Nephron (organoid): Measurements from ENCODE around the gene NKX6-2.

Experiments used
- H3K27ac Mint-ChIP-seq, 3 experiments: 2 replicates each; pipeline ENCODE4 v1.8.0; 2020; ENCODE audit warnings: mixed read lengths in 3 of 3, mild to moderate bottlenecking in 2 of 3, moderate library complexity in 1 of 3
- H3K27me3 Mint-ChIP-seq: 2 replicates; pipeline ENCODE4 v1.8.0; 2021; ENCODE audit warnings: low read depth, mild to moderate bottlenecking, moderate library complexity, mixed read lengths
- H3K36me3 Mint-ChIP-seq: 2 replicates; pipeline ENCODE4 v1.8.0; 2020; ENCODE audit warnings: low read depth, mixed read lengths
- H3K4me1 Mint-ChIP-seq: 2 replicates; pipeline ENCODE4 v1.8.0; 2020; ENCODE audit warnings: mixed read lengths
- H3K4me3 Mint-ChIP-seq, 3 experiments: 2 replicates each; pipeline ENCODE4 v1.8.0; 2020; ENCODE audit warnings: mild to moderate bottlenecking in 3 of 3, mixed read lengths in 3 of 3, moderate library complexity in 2 of 3
- H3K9me3 Mint-ChIP-seq: 2 replicates; pipeline ENCODE4 v1.8.0; 2020; ENCODE audit warnings: mixed read lengths
- CTCF ChIP-seq, 3 experiments: fragments of 200-600 bp; sonication (generic); IDR thresholded peaks; one replicate each; pipeline ENCODE4 v1.5.0; 2021; ENCODE audit warnings: antibody characterized with exemption in 3 of 3; ENCODE audit not compliant: unreplicated experiment in 3 of 3

Gene NKX6-2

GRCh38 chr10:132746801-132747625 is 38.9 kb downstream of the NKX6-2 start:
- H3K27me3 Mint-ChIP-seq = peaks cover 19% of the 10 kb centered on the region
- H3K4me3 Mint-ChIP-seq = no peak overlapping the region
- H3K4me1 Mint-ChIP-seq = peaks cover 39% of the 10 kb centered on the region
- peak overlapping the region in 1 of 3 experiments; percentile 37 for H3K27ac Mint-ChIP-seq
- TF ChIP-seq CTCF (IDR thresholded peaks at IDR 0.05; ENCODE audit: unreplicated experiment in 3 of 3) = no peak
- no peaks in the 10 kb centered on the region for H3K9me3 Mint-ChIP-seq
- H3K36me3 Mint-ChIP-seq = no peaks in the 10 kb centered on the region

GRCh38 chr10:132746386-132746785 is 39.6 kb downstream of the NKX6-2 start:
- Mint-ChIP-seq H3K9me3 (no peaks in the 10 kb centered on the region), H3K4me1 (peaks cover 42% of the 10 kb centered on the region)
- TF ChIP-seq CTCF (IDR thresholded peaks at IDR 0.05; ENCODE audit: unreplicated experiment in 3 of 3) = no peak

DNA sequence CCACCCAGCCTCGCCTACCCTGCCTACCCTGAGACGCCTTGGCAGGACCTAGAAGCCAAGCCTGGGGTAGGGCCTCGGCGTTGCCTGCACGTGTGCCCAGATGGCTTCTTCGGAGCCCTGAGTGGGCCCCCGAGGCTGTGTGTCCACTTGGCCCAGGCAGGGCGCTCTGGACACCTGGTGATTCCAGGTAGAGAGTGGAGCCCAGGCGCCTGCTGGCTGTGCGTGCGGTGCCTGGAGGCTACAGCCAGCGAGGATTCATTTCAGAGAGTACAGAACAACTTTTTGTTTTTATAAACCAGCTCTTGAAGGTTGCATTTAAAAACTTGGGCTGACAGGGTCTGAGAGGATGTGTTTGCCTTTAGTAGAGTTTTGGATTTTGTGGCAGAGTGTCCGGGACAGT is 40.0 kb downstream of the NKX6-2 start:
- TF ChIP-seq CTCF (IDR thresholded peaks at IDR 0.05; ENCODE audit: unreplicated experiment in 3 of 3) = no peak
- no peaks in the 10 kb centered on the region for H3K36me3 Mint-ChIP-seq
- H3K27me3 Mint-ChIP-seq = peaks cover 25% of the 10 kb centered on the region
- H3K4me1 Mint-ChIP-seq = peaks cover 42% of the 10 kb centered on the region
- H3K27ac Mint-ChIP-seq = peak overlapping the region in 1 of 3 experiments; percentile 37
- H3K9me3 Mint-ChIP-seq = no peaks in the 10 kb centered on the region
- H3K4me3 Mint-ChIP-seq = no peak overlapping the region

More at GRCh38 chr10:132746386-132746785, 39.6 kb downstream of the NKX6-2 start:
- Mint-ChIP-seq H3K27ac (peak overlapping the region in 1 of 3 experiments; percentile 37), H3K27me3 (peaks cover 25% of the 10 kb centered on the region), H3K36me3 (no peaks in the 10 kb centered on the region), H3K4me3 (no peak overlapping the region)

DNA sequence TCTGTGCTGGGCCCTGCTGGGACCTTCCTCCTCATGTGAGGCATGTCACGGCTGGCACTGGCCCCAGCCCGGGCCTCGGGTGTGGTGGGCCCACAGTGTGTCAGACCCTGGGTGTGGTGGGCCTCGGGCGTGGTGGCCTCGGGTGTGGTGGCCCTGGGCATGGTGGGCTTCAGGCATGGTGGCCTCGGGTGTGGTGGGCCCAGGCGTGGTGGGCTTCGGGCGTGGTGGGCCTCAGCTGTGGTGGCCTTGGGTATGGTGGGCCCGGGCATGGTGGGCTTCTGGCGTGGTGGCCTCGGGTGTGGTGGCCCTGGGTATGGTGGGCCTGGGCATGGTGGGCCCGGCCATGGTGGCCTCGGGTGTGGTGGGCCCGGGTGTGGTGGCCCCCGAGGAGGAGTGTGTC is 40.4 kb downstream of the NKX6-2 start:
- Mint-ChIP-seq H3K4me3 (no peak overlapping the region), H3K9me3 (no peaks in the 10 kb centered on the region), H3K36me3 (no peaks in the 10 kb centered on the region), H3K4me1 (peaks cover 45% of the 10 kb centered on the region), H3K27ac (no peak overlapping the region), H3K27me3 (peaks cover 30% of the 10 kb centered on the region)
- TF ChIP-seq CTCF (IDR thresholded peaks at IDR 0.05; ENCODE audit: unreplicated experiment in 3 of 3) = no peak

- no peak for TF ChIP-seq CTCF (IDR thresholded peaks at IDR 0.05; ENCODE audit: unreplicated experiment in 3 of 3)
- no peaks in the 10 kb centered on the region for H3K36me3 Mint-ChIP-seq
- peaks cover 52% of the 10 kb centered on the region for H3K4me1 Mint-ChIP-seq
- H3K9me3 Mint-ChIP-seq = no peaks in the 10 kb centered on the region
- H3K27me3 Mint-ChIP-seq = peaks cover 35% of the 10 kb centered on the region
- peak overlapping the region in 1 of 3 experiments; percentile 61 for H3K27ac Mint-ChIP-seq
- no peak overlapping the region for H3K4me3 Mint-ChIP-seq
These were observed 41.1 kb downstream of the NKX6-2 start for GRCh38 chr10:132744839-132745238.
